Left hindlimb (tissue), 1 donor: ENCODE results near the gene PCGF3.
"Not testable (repeated sequence)": the region's sequence is repeated elsewhere in the genome, so short reads cannot be mapped to it uniquely, and the experiment has no call there.

Source experiments
- DNase-seq: peaks from one replicate; pipeline ENCODE4 v3.0.0-alpha.2; 2018

The PCGF3 gene

GRCh38 chr4:668219-668618 is 37.4 kb upstream of the PCGF3 start:
- not testable (repeated sequence) for DNase-seq

GRCh38 chr4:669806-670559 is 35.6 kb upstream of the PCGF3 start:
- DNase-seq, result peak; percentile 12

GRCh38 chr4:671769-672168 is 33.9 kb upstream of the PCGF3 start:
- peak; percentile 19 for DNase-seq

- DNase-seq, result peak; percentile 46
Observed at GRCh38 chr4:673349-674091, 32.1 kb upstream of the PCGF3 start.

- DNase-seq, result peak; percentile 97
Observed at GRCh38 chr4:674172-675035, 31.2 kb upstream of the PCGF3 start, which contains the start of the genes ATP5ME and MYL5. TSS of gene ATP5ME (minus strand) at chr4:674276. CDS start at chr4:674247, 29 bp downstream. TSS of gene MYL5 (plus strand) at chr4:674542. CDS start at chr4:678027, 3,485 bp downstream.

GRCh38 chr4:675036-675882 is 30.4 kb upstream of the PCGF3 start:
- DNase-seq, result peak; percentile 49

GRCh38 chr4:675980-676870 is 29.4 kb upstream of the PCGF3 start:
- peak; percentile 42 for DNase-seq

- DNase-seq, result peak; percentile 57
Observed at GRCh38 chr4:676871-677235, 28.8 kb upstream of the PCGF3 start.

GRCh38 chr4:677431-678293 is 28.0 kb upstream of the PCGF3 start:
- peak; percentile 62 for DNase-seq

GRCh38 chr4:678331-679103 is 27.1 kb upstream of the PCGF3 start:
- peak; percentile 30 for DNase-seq

- DNase-seq, result peak; percentile 40
Observed at GRCh38 chr4:679104-679481, 26.5 kb upstream of the PCGF3 start.

- peak; percentile 29 for DNase-seq
Observed at GRCh38 chr4:679629-680028, 26.0 kb upstream of the PCGF3 start.

GRCh38 chr4:680091-680490 is 25.5 kb upstream of the PCGF3 start:
- DNase-seq, result peak; percentile 33

GRCh38 chr4:680551-680927 is 25.1 kb upstream of the PCGF3 start:
- DNase-seq, result no peak

- peak; percentile 77 for DNase-seq
Observed at GRCh38 chr4:680928-681645, 24.5 kb upstream of the PCGF3 start.

- peak; percentile 42 for DNase-seq
Observed at GRCh38 chr4:681736-682451, 23.7 kb upstream of the PCGF3 start.

- peak; percentile 43 for DNase-seq
Observed at GRCh38 chr4:682490-683172, 23.0 kb upstream of the PCGF3 start.
